HEK293T (cell line): Measurements from ENCODE around the gene GHR.

Experiments used
- ARNT ChIP-seq: fragments of 450-650 bp; IDR thresholded peaks from 2 replicates; pipeline ENCODE4 v1.6.1; 2017; ENCODE audit warnings: mild to moderate bottlenecking
- ELF4 ChIP-seq: fragments of 450-650 bp; IDR thresholded peaks from 2 replicates; pipeline ENCODE4 v1.6.1; 2017; ENCODE audit warnings: antibody characterized with exemption
- FOXA1 ChIP-seq: fragments of 450-650 bp; IDR thresholded peaks from 2 replicates; pipeline ENCODE4 v1.6.1; 2016; ENCODE audit warnings: mild to moderate bottlenecking
- FOXM1 ChIP-seq: fragments of 450-650 bp; IDR thresholded peaks from 2 replicates; pipeline ENCODE4 v1.6.1; 2017; ENCODE audit warnings: mild to moderate bottlenecking, borderline replicate concordance
- NFRKB ChIP-seq: fragments of 450-650 bp; IDR thresholded peaks from 2 replicates; pipeline ENCODE4 v1.6.1; 2016; ENCODE audit warnings: mild to moderate bottlenecking, moderate library complexity
- SP1 ChIP-seq: fragments of 450-650 bp; IDR thresholded peaks from 2 replicates; pipeline ENCODE4 v1.6.1; 2017
- ZNF384 ChIP-seq: fragments of 450-650 bp; IDR thresholded peaks from 2 replicates; pipeline ENCODE4 v1.6.1; 2016

DNA sequence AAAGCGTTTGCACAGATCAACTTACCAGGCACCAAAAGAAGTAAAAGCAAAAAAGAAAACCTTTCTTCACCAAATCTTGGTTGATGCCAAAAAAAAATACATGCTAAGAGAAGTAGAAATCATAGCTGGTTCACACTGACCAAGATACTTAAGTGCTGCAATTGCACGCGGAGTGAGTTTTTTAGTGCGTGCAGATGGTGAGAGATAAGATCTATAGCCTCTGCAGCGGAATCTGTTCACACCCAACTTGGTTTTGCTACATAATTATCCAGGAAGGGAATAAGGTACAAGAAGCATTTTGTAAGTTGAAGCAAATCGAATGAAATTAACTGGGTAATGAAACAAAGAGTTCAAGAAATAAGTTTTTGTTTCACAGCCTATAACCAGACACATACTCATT is 297.0 kb downstream of the GHR start:
- TF ChIP-seq FOXM1 (no peak), NFRKB (no peak), FOXA1 (no peak), ARNT (no peak), SP1 (no peak), ZNF384 (no peak), ELF4 (no peak)
